Measurements from ENCODE around the gene TPR. TPM values are rescaled to one million over a fixed set of nuclear protein-coding genes. Genes with fewer than 3 reads are reported as not detected.
"Not testable (repeated sequence)": the region's sequence is repeated elsewhere in the genome, so short reads cannot be mapped to it uniquely, and the experiment has no call there.

Gene TPR
- total RNA-seq, 2 donors from 2014 or later: 68.1 to 87.0 TPM

GRCh38 chr1:186418503-186418902, 43.5 kb upstream of the TPR start:
- Histone ChIP-seq H3K27ac (no peak overlapping the region), H3K4me1 (no peaks in the 10 kb centered on the region), H3K27me3 (no peaks in the 10 kb centered on the region), H3K9me3 (no peaks in the 10 kb centered on the region), H3K36me3 (no peaks in the 10 kb centered on the region), H3K9ac (ENCODE audit: low read depth in 2 of 2, low read length in 2 of 2) (no peak overlapping the region), H3K4me3 (no peak overlapping the region)
- intact Hi-C loops (cut with DNase I): loop anchor here (10.0 kb wide), 1 partner anchor 576 kb away; no protein-coding TSS in a partner anchor
- DNase-seq: no peak
- TF ChIP-seq, protein P1, sequence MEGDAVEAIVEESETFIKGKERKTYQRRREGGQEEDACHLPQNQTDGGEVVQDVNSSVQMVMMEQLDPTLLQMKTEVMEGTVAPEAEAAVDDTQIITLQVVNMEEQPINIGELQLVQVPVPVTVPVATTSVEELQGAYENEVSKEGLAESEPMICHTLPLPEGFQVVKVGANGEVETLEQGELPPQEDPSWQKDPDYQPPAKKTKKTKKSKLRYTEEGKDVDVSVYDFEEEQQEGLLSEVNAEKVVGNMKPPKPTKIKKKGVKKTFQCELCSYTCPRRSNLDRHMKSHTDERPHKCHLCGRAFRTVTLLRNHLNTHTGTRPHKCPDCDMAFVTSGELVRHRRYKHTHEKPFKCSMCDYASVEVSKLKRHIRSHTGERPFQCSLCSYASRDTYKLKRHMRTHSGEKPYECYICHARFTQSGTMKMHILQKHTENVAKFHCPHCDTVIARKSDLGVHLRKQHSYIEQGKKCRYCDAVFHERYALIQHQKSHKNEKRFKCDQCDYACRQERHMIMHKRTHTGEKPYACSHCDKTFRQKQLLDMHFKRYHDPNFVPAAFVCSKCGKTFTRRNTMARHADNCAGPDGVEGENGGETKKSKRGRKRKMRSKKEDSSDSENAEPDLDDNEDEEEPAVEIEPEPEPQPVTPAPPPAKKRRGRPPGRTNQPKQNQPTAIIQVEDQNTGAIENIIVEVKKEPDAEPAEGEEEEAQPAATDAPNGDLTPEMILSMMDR (IDR thresholded peaks at IDR 0.05): no peak

DNA sequence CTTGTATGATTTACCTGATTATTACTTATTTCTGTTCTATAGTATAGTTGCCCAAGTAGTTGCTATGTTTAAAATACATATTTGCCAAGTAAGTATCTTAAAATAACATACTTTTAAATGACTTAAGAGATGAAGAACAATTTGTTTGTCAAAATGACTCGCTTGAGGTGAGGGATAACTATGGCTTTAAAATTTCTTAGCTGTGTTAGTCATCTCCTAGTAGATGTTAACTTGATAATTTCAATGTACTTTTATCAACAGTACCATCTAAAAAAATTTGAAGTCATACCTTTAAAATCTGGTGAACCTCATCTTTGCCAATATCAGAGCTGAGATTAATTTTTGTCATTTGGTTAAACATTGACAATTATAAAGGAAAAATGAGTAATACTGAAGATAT, 38.3 kb upstream of the TPR start:
- H3K4me3 ChIP-seq: no peak overlapping the region
- no peaks in the 10 kb centered on the region for H3K4me1 ChIP-seq
- H3K27ac ChIP-seq: no peak overlapping the region
- no peaks in the 10 kb centered on the region for H3K27me3 ChIP-seq
- TF ChIP-seq, protein P1 (IDR thresholded peaks at IDR 0.05): no peak
- H3K36me3 ChIP-seq: no peaks in the 10 kb centered on the region
- H3K9ac ChIP-seq (ENCODE audit: low read depth in 2 of 2, low read length in 2 of 2): no peak overlapping the region
- intact Hi-C loops (cut with DNase I): loop anchor here (10.0 kb wide), 1 partner anchor 581 kb away; no protein-coding TSS in a partner anchor
- no peaks in the 10 kb centered on the region for H3K9me3 ChIP-seq
- DNase-seq: no peak

DNA sequence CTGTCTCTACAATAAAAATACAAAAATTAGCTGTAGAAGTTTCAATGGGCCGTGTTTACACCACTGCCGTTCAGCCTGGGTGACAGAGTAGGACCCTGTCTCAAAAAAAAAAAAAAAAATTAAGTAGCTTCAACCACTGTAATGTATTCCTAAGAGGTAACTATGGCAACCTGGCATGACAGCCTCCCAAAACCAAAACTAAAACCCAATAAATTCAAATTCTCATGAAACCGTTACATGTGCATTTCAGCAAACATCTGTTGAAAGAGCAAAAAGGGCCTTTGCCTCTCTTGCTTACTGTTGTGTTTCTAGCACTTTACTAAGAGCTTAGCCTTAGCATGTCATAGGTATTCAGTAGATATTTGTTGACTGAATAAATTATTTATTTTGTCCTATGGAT, 34.0 kb upstream of the TPR start:
- no peaks in the 10 kb centered on the region for H3K4me1 ChIP-seq
- H3K9ac ChIP-seq (ENCODE audit: low read depth in 2 of 2, low read length in 2 of 2): no peak overlapping the region
- no peak for DNase-seq
- no peak overlapping the region for H3K27ac ChIP-seq
- H3K36me3 ChIP-seq: no peaks in the 10 kb centered on the region
- TF ChIP-seq, protein P1 (IDR thresholded peaks at IDR 0.05): no peak
- intact Hi-C loops (cut with DNase I): no loop called here
- no peaks in the 10 kb centered on the region for H3K27me3 ChIP-seq
- H3K9me3 ChIP-seq: no peaks in the 10 kb centered on the region
- no peak overlapping the region for H3K4me3 ChIP-seq

DNA sequence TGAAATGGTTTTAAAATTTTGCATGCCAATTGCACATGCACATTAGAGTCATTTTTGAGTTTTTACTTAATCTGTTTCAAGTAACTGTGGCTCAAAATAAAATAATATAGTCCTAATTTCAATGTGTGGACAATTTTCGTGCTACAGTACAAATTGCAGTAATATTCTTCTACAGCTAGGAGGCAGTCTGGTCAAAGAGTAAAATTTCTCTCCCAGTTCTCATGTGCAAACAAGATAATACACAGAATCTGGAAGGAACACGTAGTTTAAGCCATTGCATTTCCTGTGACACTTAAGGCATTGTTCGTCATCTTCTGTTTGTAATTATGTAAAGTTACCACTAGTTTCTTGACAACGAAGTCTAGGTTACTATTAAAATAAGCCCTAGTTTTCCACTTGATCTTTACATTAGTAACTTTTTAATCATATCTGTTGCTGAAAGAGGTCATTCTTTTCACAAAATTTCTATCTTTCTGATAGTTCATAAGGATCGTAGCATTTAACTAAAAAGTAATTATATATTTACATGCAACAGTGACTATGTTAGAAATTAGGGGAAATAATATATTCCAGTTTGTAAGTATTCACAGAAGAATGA, 29.5 kb upstream of the TPR start:
- TF ChIP-seq, protein P1 (IDR thresholded peaks at IDR 0.05): peak; percentile 53
- H3K36me3 ChIP-seq: no peaks in the 10 kb centered on the region
- intact Hi-C loops (cut with DNase I): no loop called here
- H3K27me3 ChIP-seq: no peaks in the 10 kb centered on the region
- H3K9me3 ChIP-seq: no peaks in the 10 kb centered on the region
- no peaks in the 10 kb centered on the region for H3K4me1 ChIP-seq
- no peak overlapping the region for H3K9ac ChIP-seq (ENCODE audit: low read depth in 2 of 2, low read length in 2 of 2)
- H3K27ac ChIP-seq: no peak overlapping the region
- no peak overlapping the region for H3K4me3 ChIP-seq
- no peak for DNase-seq

GRCh38 chr1:186403632-186404031, 28.6 kb upstream of the TPR start:
- Histone ChIP-seq H3K4me3 (no peak overlapping the region), H3K9ac (ENCODE audit: low read depth in 2 of 2, low read length in 2 of 2) (no peak overlapping the region), H3K36me3 (no peaks in the 10 kb centered on the region), H3K4me1 (no peaks in the 10 kb centered on the region), H3K27me3 (no peaks in the 10 kb centered on the region), H3K27ac (no peak overlapping the region), H3K9me3 (no peaks in the 10 kb centered on the region)
- TF ChIP-seq, protein P1 (IDR thresholded peaks at IDR 0.05): no peak
- no peak for DNase-seq
- intact Hi-C loops (cut with DNase I): no loop called here

- H3K4me1 ChIP-seq; H3K27me3 ChIP-seq; DNase-seq; H3K36me3 ChIP-seq; H3K9me3 ChIP-seq; H3K27ac ChIP-seq; H3K4me3 ChIP-seq; H3K9ac ChIP-seq (ENCODE audit: low read depth in 2 of 2, low read length in 2 of 2); intact Hi-C loops (cut with DNase I): not testable (repeated sequence)
These were observed 26.4 kb upstream of the TPR start for GRCh38 chr1:186401446-186401845.

- H3K9me3 ChIP-seq; H3K4me3 ChIP-seq; DNase-seq; intact Hi-C loops (cut with DNase I); H3K27ac ChIP-seq; H3K27me3 ChIP-seq; H3K4me1 ChIP-seq; H3K9ac ChIP-seq (ENCODE audit: low read depth in 2 of 2, low read length in 2 of 2): not testable (repeated sequence)
- H3K36me3 ChIP-seq: peaks cover 15% of the 10 kb centered on the region
These were observed 17.7 kb upstream of the TPR start for GRCh38 chr1:186392711-186393110.

Data from colonic mucosa (tissue), 4 donors.